ENCODE measurements around the gene ZGLP1.
"Not testable (repeated sequence)": the region's sequence is repeated elsewhere in the genome, so short reads cannot be mapped to it uniquely, and the experiment has no call there.

ZGLP1 gene
- long read RNA-seq, donor 1, partial matches to known transcripts: 0 of 3 reads
- long read RNA-seq, donor 1, other reads (novel, unspliced or antisense): 0 of 3 reads
- long read RNA-seq, donor 2: 0 reads
- long read RNA-seq, donor 3: 0 reads
- long read RNA-seq, donor 4, partial matches to known transcripts: 0 of 1 reads
- long read RNA-seq, donor 4, other reads (novel, unspliced or antisense): 0 of 1 reads
- long read RNA-seq, donor 5, partial matches to known transcripts: 0 of 1 reads
- long read RNA-seq, donor 5, other reads (novel, unspliced or antisense): 0 of 1 reads
- long read RNA-seq, donor 6, partial matches to known transcripts: 0 of 2 reads
- long read RNA-seq, donor 6, other reads (novel, unspliced or antisense): 0 of 2 reads
- long read RNA-seq, donor 7: 0 reads
- long read RNA-seq, donor 8, partial matches to known transcripts: 0 of 4 reads
- long read RNA-seq, donor 8, other reads (novel, unspliced or antisense): 0 of 4 reads

DNA sequence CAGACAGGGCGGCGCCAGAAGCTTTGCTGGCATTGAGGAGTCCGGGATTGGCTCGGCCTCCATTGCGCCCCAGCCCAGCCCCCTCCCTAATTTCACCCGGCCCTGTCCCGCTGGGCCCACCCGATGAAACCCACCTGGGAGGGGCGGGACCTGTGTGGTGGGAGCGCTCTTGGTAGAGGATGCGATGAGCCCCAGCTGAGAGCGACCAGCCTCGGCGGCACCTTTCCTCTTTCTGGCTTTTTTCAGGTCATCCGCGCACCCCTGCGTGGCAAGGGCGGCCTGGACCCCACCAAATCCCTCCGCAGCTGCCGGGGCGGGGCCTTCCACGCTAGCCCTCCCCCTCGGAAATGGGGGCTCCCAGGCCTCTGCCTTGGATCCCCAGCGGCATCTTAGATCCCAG lies at the start of gene ZGLP1:
TSS of gene ZGLP1 (minus strand) at position 393 of the 400 bp plus-strand sequence.
- no peak for DNase-seq

DNA sequence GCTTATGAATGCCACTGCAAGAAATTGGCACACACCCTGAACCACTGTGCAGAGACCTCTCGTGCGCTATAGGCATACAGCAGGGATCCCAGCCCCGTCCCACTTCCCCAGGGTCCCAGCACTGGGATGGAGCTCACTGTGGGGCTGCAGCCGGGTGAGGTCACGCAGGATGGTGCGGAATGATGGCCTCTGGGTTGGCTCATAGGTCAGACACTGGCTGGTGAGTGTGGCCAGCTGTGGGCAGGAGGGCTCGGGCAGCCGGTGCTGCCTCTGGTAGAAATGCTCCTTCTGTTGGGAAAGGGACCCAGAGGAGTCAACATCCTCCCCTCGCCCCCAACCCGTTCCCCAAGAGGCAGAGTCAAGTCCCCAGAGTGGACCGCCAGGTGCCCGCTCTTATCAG lies 46.8 kb upstream of the ZGLP1 start:
- no peak for DNase-seq

DNA sequence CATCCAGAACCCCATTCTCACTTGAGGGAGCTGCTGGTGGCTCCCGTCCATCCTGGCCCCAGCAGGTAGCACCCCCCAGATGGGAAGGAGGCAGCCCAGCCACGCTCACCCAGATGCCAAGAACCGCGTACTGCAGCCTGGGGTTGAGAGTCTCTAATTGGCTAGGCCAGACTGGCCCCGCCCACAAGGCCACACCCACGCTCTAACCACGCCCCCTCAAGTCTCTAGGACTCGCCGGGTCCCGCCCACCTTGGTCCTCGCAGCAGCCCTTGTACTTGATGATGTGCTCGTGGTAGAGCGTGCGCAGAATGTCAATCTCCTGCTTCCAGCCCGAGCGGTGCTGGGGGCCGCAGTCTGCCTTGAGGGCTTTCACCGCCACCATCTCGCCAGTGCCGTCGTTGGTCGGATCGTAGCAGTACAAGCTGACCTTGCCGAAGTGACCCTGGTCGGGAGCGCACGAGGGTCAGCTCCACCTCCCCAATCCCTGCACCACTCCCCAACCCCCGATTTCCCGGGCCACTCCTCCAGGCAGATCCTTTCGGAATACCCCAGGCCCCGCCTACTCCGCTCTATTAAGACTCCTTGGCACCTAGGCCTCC lies 44.3 kb upstream of the ZGLP1 start:
- no peak for DNase-seq

DNA sequence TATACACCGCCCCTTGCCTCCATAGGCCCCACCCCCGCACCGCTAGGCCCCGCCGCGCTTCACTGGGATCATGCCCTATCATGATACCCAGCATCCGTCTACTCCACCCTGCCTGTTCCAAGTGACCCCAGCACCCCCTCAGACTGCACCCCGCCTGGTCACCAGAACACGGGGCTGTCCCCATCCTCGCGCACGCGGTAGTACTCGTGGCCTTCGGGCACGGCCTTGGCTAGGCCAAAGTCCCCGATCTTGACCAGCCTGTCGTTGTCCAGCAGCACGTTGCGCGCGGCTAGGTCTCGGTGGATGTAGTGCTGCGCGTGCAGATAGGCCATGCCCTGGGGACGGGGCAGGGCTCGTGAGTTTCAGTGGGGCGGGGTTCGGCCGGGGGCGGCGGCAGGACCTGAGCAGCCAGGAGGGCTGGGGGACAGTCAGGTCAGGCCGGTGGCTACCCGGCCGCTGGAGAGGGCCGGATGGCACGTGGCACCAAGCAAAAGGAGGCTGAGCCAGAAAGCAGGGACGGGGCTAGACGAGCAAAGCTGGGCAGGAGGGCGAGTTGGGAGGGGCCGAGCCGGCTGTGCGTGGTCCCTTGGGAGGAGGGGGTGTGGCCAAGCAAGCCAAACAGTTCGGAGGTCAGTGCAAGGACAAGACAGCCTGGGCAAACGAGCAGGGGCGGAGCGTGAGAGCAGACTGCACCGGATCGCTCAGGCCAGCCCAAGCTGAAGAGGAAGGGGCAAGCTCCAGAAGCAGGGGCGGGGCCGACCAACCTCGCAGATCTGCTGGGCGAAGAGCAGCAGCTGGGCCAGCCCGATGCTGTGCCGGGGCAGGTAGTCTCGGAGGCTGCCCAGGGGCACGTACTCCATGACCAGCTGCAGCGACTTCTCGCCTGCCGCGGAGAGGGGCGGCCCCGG lies 43.4 kb upstream of the ZGLP1 start:
- DNase-seq: peak; percentile 72

DNA sequence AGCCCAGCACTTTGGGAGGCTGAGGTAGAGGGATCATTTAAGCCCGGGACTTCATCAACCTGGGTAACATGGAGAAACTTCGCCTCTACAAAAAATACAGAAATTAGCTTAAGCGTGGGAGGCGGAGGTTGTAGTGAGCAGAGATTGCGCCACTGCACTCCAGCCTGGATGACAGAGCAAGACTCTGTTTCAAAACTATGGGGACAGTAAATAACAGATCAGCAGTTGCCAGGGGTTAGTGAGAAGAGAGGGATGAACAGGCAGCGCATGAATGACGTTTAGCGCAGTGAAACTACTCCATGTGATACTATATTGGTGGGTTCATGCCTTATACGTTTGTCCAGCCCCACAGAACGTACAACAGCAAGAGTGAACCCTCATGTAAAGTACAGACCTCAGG lies 36.9 kb upstream of the ZGLP1 start:
- no peak for DNase-seq

- DNase-seq: no peak
Observed at GRCh38 chr19:10344780-10345179, 35.2 kb upstream of the ZGLP1 start.

- DNase-seq: no peak
Observed at GRCh38 chr19:10343495-10343894, 33.9 kb upstream of the ZGLP1 start.

GRCh38 chr19:10339977-10340376 lies 30.4 kb upstream of the ZGLP1 start:
- no peak for DNase-seq

DNA sequence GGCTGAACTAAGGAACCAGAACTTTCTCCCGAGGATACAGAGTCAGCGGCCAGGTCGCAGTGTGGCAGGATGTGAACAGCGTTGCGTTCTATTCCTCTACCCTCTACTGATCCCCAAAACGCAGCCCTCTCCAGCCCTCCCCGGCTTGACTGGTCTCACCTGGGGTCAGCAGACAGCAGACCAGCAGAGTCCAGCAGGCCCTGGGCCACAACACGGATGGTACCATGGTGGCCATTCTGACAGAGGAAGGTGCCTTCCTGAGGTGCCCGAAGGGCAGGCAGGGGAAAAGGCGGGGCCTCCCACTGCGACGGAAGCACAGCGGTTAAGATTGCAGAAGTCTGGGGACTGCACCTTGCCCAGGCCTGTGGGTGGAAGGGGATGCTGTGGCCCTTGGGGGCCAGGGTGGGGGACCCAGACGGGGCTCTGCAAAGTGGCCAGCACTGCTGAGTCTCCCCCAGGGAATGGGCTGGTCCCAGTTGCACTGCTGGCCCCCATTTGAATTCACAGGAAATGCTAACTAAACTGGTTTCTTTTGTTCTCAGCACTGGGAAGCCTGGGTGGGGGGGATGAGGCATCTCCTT lies 29.9 kb upstream of the ZGLP1 start, which contains the start of gene ICAM3:
TSS of gene ICAM3 (minus strand) at position 245 of the 581 bp plus-strand sequence. CDS start at position 235, 10 bp downstream.
- no peak for DNase-seq

- DNase-seq: no peak
Observed at GRCh38 chr19:10338940-10339339, 29.3 kb upstream of the ZGLP1 start.

GRCh38 chr19:10336725-10337124 lies 27.1 kb upstream of the ZGLP1 start:
- DNase-seq: not testable (repeated sequence)

DNA sequence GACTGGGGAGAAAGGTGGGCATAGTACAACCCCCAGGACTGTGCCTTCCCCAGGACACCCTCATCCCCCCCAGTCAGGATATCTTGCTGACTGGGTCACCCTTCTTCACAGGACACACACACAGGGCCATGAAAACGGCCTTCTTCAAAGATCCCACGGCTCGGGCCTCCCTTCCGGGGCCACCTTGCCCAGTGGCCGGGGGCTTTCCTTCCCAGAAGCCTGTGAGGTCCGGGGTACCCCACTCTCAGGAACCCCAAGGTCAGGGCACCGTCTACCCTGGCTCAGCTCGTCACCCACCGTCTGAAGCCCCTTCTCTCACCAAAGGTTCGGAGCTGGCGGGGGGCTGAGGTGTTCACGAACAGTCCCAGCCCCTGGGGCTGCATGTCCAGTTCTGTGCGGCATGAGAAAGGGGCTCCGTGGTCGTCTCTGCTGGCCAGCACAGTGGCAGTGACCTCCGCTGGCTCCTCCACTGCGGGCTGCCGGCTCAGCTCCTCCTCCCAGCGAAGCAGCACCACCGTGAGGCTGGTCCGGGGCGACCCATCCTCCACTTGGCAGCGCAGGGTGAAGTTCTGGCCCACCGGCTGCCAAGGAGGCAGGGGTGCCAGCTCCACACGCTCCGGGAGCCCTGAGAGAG lies 25.9 kb upstream of the ZGLP1 start:
- DNase-seq: no peak

- peak; percentile 78 for DNase-seq
Observed at GRCh38 chr19:10334588-10335351, 25.2 kb upstream of the ZGLP1 start.

GRCh38 chr19:10333758-10334587 lies 24.4 kb upstream of the ZGLP1 start:
- peak; percentile 83 for DNase-seq

- DNase-seq: peak; percentile 97
Observed at GRCh38 chr19:10332965-10333757, 23.5 kb upstream of the ZGLP1 start, which contains the start of gene RAVER1. RAVER1 (minus strand) TSS chr19:10333529; CDS start chr19:10333507, 22 bp downstream.

DNA sequence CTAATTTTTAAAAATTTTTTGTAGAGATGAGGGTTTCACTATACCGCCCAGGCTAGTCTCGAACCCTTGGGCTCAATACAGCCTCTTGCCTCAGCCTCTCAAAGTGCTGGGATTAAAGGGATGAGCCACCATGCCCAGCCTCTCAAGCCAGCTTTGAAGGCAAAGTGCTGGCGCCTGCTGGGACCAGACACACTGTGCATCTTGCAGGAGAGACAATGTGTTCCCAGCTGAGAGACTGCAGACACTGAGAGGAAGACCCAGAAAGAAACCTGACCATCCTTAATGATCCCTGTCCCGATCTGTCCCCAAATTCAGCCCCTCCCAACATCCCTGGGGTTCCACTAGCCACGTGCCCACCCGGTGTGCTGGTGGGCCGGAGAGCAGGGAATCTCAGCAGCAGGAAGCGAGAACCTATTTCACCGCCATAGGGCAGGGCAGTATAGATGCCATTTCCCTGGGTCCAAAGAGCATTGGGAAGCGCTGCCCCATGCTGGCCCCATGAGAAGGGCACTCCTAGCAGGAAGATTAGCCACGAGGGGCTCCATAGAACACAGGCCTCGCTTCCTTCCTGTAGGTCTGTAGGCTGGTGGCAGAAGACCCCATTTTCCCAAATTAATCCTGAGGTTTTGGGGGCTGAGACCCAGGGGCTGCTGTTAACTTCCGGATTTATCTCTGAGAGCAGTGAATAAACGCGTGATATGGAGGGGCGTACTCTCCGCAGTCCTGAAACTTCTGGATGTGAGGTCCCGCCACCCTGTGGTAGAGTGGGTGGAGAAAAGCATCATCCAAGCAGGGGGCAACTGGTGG lies 22.7 kb upstream of the ZGLP1 start:
- no peak for DNase-seq

- DNase-seq: no peak
Observed at GRCh38 chr19:10329555-10329954, 19.9 kb upstream of the ZGLP1 start.
